GM23248 (cell line): Measurements from ENCODE around the gene ATP8A1.

Experiments used
- EZH2 ChIP-seq: fragments of 200-600 bp; sonication (generic); IDR thresholded peaks from 2 replicates; pipeline ENCODE4 v1.6.1; 2018; ENCODE audit warnings: antibody characterized with exemption, mild to moderate bottlenecking; ENCODE audit not compliant: insufficient read depth, poor library complexity, severe bottlenecking
- EZH2phosphoT487 ChIP-seq: fragments of 200-600 bp; sonication (generic); IDR thresholded peaks from 2 replicates; pipeline ENCODE4 v1.6.1; 2018; ENCODE audit warnings: antibody characterized with exemption, moderate library complexity, mild to moderate bottlenecking, low read depth; ENCODE audit not compliant: insufficient read depth

- TF ChIP-seq EZH2phosphoT487: no peak
- TF ChIP-seq EZH2: no peak
These were observed 167.8 kb downstream of the ATP8A1 start for GRCh38 chr4:42489095-42489494.
